ENCODE data around the gene SS18L1. TPM values are rescaled to one million over a fixed set of nuclear protein-coding genes. Genes with fewer than 3 reads are reported as not detected.

The SS18L1 gene
- total and polyA plus RNA-seq, 3 donors from 2014 or later, result 16.2 to 69.5 (median 54.6) TPM

DNA sequence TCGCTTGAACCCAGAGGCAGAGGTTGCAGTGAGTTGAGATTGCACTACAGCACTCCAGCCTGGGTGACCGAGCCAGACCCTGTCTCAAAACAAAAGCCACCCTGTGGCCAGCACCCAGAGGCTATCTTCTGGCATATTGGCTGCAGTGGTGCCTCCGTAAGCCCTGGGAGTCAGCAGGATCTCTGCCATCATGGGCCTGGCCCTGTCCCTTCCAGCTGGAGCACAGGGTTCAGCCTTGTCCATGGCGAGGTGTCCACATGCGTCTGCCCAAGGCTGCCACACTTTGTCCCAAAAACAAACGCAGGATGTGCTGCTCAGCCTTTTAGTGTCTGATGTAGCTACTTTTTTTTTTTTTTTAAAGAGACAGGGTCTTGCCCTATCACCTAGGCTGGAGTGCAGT lies 23.9 kb downstream of the SS18L1 start:
- H3K36me3 ChIP-seq (ENCODE audit: low read depth, missing control alignments), result no peaks in the 10 kb centered on the region
- H3K27ac ChIP-seq, result no peak overlapping the region

DNA sequence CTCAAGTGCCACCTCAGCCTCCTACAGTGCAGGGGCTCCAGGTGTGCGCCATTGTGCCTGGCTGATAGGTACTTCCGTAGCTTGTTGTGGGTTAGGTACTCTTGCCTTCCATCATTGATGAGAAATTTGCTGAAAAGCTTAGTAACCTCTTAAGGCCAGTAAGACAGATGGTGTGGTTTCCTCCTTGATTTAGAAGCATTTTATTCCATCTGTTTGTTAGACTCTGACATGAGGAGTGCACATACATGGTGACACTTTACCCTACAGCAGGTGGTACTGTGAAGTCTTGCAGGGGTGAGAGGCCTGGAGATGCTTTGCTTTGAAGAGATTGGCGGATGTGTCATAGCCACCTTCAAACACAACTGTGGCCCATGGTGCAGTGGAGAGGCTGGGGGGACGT lies 24.5 kb downstream of the SS18L1 start:
- intact Hi-C loops (cut with DNase I; ENCODE audit: low total_unique reads), result no loop called here
- H3K27ac ChIP-seq, result no peak overlapping the region
- no peaks in the 10 kb centered on the region for H3K4me1 ChIP-seq
- H3K36me3 ChIP-seq (ENCODE audit: low read depth, missing control alignments), result no peaks in the 10 kb centered on the region
- no peak for DNase-seq
- no peaks in the 10 kb centered on the region for H3K9me3 ChIP-seq
- TF ChIP-seq, protein P1, sequence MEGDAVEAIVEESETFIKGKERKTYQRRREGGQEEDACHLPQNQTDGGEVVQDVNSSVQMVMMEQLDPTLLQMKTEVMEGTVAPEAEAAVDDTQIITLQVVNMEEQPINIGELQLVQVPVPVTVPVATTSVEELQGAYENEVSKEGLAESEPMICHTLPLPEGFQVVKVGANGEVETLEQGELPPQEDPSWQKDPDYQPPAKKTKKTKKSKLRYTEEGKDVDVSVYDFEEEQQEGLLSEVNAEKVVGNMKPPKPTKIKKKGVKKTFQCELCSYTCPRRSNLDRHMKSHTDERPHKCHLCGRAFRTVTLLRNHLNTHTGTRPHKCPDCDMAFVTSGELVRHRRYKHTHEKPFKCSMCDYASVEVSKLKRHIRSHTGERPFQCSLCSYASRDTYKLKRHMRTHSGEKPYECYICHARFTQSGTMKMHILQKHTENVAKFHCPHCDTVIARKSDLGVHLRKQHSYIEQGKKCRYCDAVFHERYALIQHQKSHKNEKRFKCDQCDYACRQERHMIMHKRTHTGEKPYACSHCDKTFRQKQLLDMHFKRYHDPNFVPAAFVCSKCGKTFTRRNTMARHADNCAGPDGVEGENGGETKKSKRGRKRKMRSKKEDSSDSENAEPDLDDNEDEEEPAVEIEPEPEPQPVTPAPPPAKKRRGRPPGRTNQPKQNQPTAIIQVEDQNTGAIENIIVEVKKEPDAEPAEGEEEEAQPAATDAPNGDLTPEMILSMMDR (IDR thresholded peaks at IDR 0.05), result no peak
- TF ChIP-seq POLR2A (IDR thresholded peaks at IDR 0.05), result no peak
- H3K27me3 ChIP-seq, result no peaks in the 10 kb centered on the region
- 74 to 95% methylated on average over 4 of the region's 4 CpGs for WGBS, 2 donors
- H3K4me3 ChIP-seq, result no peak overlapping the region

More for the DNA sequence above, 23.9 kb downstream of the SS18L1 start:
- no peak overlapping the region for H3K4me3 ChIP-seq
- no peaks in the 10 kb centered on the region for H3K27me3 ChIP-seq
- intact Hi-C loops (cut with DNase I; ENCODE audit: low total_unique reads), result no loop called here
- TF ChIP-seq POLR2A (IDR thresholded peaks at IDR 0.05), result no peak
- TF ChIP-seq, protein P1 (IDR thresholded peaks at IDR 0.05), result no peak
- 58 to 72% methylated on average over 4 to 6 of the region's 6 CpGs for WGBS, 2 donors
- no peaks in the 10 kb centered on the region for H3K4me1 ChIP-seq
- no peak for DNase-seq
- H3K9me3 ChIP-seq, result no peaks in the 10 kb centered on the region

- H3K36me3 ChIP-seq (ENCODE audit: low read depth, missing control alignments), result no peaks in the 10 kb centered on the region
- no peaks in the 10 kb centered on the region for H3K9me3 ChIP-seq
- H3K27ac ChIP-seq, result no peak overlapping the region
- intact Hi-C loops (cut with DNase I; ENCODE audit: low total_unique reads), result no loop called here
- DNase-seq, result no peak
- no peak overlapping the region for H3K4me3 ChIP-seq
- 92 to 94% methylated on average over 16 to 23 of the region's 23 CpGs for WGBS, 2 donors
- TF ChIP-seq POLR2A (IDR thresholded peaks at IDR 0.05), result no peak
- TF ChIP-seq, protein P1 (IDR thresholded peaks at IDR 0.05), result no peak
- no peaks in the 10 kb centered on the region for H3K4me1 ChIP-seq
- no peaks in the 10 kb centered on the region for H3K27me3 ChIP-seq
Observed at GRCh38 chr20:62168890-62169435, 25.4 kb downstream of the SS18L1 start.

GRCh38 chr20:62170536-62170935 lies 27.0 kb downstream of the SS18L1 start:
- H3K27me3 ChIP-seq, result no peaks in the 10 kb centered on the region
- no peak overlapping the region for H3K4me3 ChIP-seq
- H3K4me1 ChIP-seq, result no peaks in the 10 kb centered on the region
- intact Hi-C loops (cut with DNase I; ENCODE audit: low total_unique reads), result no loop called here
- no peak overlapping the region for H3K27ac ChIP-seq
- H3K36me3 ChIP-seq (ENCODE audit: low read depth, missing control alignments), result no peaks in the 10 kb centered on the region
- WGBS, 2 donors, result 90 to 96% methylated on average over 9 of the region's 9 CpGs
- TF ChIP-seq, protein P1 (IDR thresholded peaks at IDR 0.05), result no peak
- no peak for TF ChIP-seq POLR2A (IDR thresholded peaks at IDR 0.05)
- DNase-seq, result no peak
- no peaks in the 10 kb centered on the region for H3K9me3 ChIP-seq

GRCh38 chr20:62171245-62171644 lies 27.7 kb downstream of the SS18L1 start:
- Histone ChIP-seq H3K4me1 (no peaks in the 10 kb centered on the region), H3K27me3 (no peaks in the 10 kb centered on the region), H3K9me3 (no peaks in the 10 kb centered on the region), H3K27ac (no peak overlapping the region), H3K4me3 (no peak overlapping the region), H3K36me3 (ENCODE audit: low read depth, missing control alignments) (no peaks in the 10 kb centered on the region)
- TF ChIP-seq POLR2A (IDR thresholded peaks at IDR 0.05), result no peak
- TF ChIP-seq, protein P1 (IDR thresholded peaks at IDR 0.05), result no peak
- DNase-seq, result no peak
- WGBS, 2 donors, result 77 to 97% methylated on average over 8 of the region's 8 CpGs
- intact Hi-C loops (cut with DNase I; ENCODE audit: low total_unique reads), result no loop called here

All from testis (tissue), 3 donors.